Stimulated activated CD8-positive, alpha-beta memory T cell treated with anti-CD3 and anti-CD28 coated beads, Interleukin-7, amount 100 ng/mL, for 48 hours (primary cell): ENCODE measurements around the gene TIAM1.

ENCODE experiments used
- DNase-seq, 2 donors: peaks; one replicate each; pipeline ENCODE4 v3.0.0-alpha.2; 2020; ENCODE audit warnings: low read depth in 1 of 2; ENCODE audit errors: extremely low read depth in 1 of 2

Gene TIAM1

GRCh38 chr21:31181082-31181750 lies 162.8 kb downstream of the TIAM1 start:
- no peak for DNase-seq

GRCh38 chr21:31180256-31181081 lies 163.6 kb downstream of the TIAM1 start:
- no peak for DNase-seq

GRCh38 chr21:31176725-31177124 lies 167.3 kb downstream of the TIAM1 start:
- no peak for DNase-seq

GRCh38 chr21:31176080-31176551 lies 167.9 kb downstream of the TIAM1 start:
- no peak for DNase-seq

- no peak for DNase-seq
These were observed 170.0 kb downstream of the TIAM1 start for GRCh38 chr21:31173881-31174555.

GRCh38 chr21:31172328-31172727 lies 171.7 kb downstream of the TIAM1 start:
- DNase-seq = no peak

GRCh38 chr21:31164713-31165694 lies 179.1 kb downstream of the TIAM1 start:
- no peak for DNase-seq

GRCh38 chr21:31162827-31163226 lies 181.2 kb downstream of the TIAM1 start:
- DNase-seq = no peak

GRCh38 chr21:31162079-31162699 lies 181.9 kb downstream of the TIAM1 start:
- no peak for DNase-seq

- DNase-seq = no peak
These were observed 182.9 kb downstream of the TIAM1 start for GRCh38 chr21:31161157-31161556.

GRCh38 chr21:31159808-31160207 lies 184.3 kb downstream of the TIAM1 start:
- no peak for DNase-seq

GRCh38 chr21:31158789-31159581 lies 185.1 kb downstream of the TIAM1 start:
- DNase-seq = no peak

GRCh38 chr21:31157756-31158155 lies 186.3 kb downstream of the TIAM1 start:
- DNase-seq = no peak

- DNase-seq = no peak
These were observed 187.4 kb downstream of the TIAM1 start for GRCh38 chr21:31156662-31157061.

- no peak for DNase-seq
These were observed 187.9 kb downstream of the TIAM1 start for GRCh38 chr21:31156169-31156568.

GRCh38 chr21:31151156-31152045 lies 192.7 kb downstream of the TIAM1 start:
- no peak for DNase-seq

GRCh38 chr21:31145274-31145673 lies 198.8 kb downstream of the TIAM1 start:
- DNase-seq = no peak

- DNase-seq = no peak
These were observed 201.0 kb downstream of the TIAM1 start for GRCh38 chr21:31143036-31143435.
